ENCODE results near the gene STARD10.

DNA sequence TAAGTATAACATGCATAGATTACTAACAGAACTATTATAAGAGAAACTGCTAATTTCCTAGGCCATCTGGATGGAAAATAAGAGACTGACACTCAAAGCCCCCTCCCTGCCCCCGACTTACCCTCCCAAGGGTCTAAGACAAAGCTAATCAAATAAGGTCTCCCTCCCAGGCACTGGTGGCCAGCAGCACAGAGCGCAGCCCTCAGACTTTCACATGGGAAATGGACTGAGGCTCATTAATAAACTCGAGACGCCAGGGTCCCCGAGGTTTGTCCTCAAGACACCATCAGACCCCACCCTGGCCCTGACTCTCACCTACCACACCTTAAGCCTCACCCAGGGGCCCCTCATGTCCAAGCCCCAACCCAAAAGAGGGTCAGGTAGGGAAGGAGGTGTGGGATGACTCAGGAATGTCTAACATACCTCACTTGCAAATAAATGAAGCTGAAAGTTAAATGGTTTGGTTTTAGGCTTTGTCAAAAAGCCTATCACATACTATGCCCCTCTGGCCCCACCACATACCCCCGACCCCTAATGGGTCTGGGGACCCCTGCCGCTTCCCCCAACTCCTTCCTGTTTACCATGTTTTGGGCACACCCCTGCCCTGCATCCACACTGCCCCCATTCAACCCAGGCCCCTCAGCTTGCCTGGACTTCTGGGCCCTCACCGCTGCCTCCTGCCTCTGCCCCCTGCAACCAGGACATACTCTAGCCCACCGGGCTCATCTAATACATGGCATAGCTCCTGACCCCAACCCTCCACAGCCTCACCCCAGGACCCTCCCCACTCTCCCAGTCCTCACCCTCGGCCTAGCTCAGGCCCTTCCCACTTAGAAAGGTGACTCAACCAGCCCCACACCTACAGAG is 53.1 kb downstream of the STARD10 start:
- TF ChIP-seq, protein P1, sequence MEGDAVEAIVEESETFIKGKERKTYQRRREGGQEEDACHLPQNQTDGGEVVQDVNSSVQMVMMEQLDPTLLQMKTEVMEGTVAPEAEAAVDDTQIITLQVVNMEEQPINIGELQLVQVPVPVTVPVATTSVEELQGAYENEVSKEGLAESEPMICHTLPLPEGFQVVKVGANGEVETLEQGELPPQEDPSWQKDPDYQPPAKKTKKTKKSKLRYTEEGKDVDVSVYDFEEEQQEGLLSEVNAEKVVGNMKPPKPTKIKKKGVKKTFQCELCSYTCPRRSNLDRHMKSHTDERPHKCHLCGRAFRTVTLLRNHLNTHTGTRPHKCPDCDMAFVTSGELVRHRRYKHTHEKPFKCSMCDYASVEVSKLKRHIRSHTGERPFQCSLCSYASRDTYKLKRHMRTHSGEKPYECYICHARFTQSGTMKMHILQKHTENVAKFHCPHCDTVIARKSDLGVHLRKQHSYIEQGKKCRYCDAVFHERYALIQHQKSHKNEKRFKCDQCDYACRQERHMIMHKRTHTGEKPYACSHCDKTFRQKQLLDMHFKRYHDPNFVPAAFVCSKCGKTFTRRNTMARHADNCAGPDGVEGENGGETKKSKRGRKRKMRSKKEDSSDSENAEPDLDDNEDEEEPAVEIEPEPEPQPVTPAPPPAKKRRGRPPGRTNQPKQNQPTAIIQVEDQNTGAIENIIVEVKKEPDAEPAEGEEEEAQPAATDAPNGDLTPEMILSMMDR (IDR thresholded peaks at IDR 0.05; ENCODE audit: low read depth, low read length), result no peak
- no peak for TF ChIP-seq EZH2phosphoT487 (IDR thresholded peaks at IDR 0.05; ENCODE audit: low read depth)
